ENCODE measurements around the gene ZCCHC12. TPM values are rescaled to one million over a fixed set of nuclear protein-coding genes. Genes with fewer than 3 reads are reported as not detected.
A peak's percentile ranks its signal among the peaks of the same experiment; 100 is the strongest.

Gene ZCCHC12
- total RNA-seq, 1 experiment from 2014 or later: 0.89 TPM

DNA sequence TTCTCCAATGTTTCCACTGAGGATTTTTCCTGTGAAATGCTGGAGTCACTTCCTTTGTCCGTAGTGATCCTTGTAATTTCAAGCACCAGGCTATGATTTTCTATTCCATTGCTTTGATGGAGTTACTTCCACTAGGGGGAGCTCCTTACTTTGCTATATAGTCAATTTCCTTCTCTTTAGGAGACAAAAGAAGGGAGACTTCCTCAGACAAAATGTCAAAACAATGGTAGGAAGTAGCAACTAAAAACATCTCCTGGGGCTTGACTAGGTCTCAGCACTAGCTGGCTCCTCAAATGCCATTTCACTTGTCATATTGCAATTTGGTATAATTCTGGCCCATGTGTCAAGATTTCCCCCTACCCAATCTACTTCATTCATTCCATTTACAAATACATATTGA lies 24.1 kb downstream of the ZCCHC12 start:
- DNase-seq (ENCODE audit: low read depth, low spot score) (peak; percentile 38), ATAC-seq (peak; percentile 65; the same call in 1 of the 2 replicates)
- intact Hi-C loops (cut with micrococcal nuclease): loop anchor here (1.0 to 5.0 kb wide), 4 partner anchors 160 to 420 kb away; no protein-coding TSS in a partner anchor
- H3K4me3 ChIP-seq (replicated peaks in 1 of 2; ENCODE audit: low read depth in 1 of 2, low read length in 2 of 2): no peak overlapping the region
- no peaks in the 10 kb centered on the region for H3K36me3 ChIP-seq (ENCODE audit: control insufficient read depth in 1 of 2, insufficient read depth in 2 of 2, low read length in 2 of 2)
- H3K9ac ChIP-seq (ENCODE audit: low read length): no peak overlapping the region
- ChIA-PET CTCF (interaction anchor here (0.6 to 4.9 kb wide), 6 partner anchors 8 to 285 kb away, joined by 3 to 39 read pairs (median 6); no protein-coding TSS in a partner anchor), POLR2A (no interaction called here), RAD21 (ENCODE audit: low non-redundant PET in 1 of 2, low total read pairs in 2 of 2, uncharacterized antibody in 2 of 2, unreplicated experiment in 2 of 2) (interaction anchor here in 1 of 2 experiments (0.5 kb wide), 1 partner anchor 219 kb away, joined by 3 read pairs; no protein-coding TSS in a partner anchor)
- H3K9me3 ChIP-seq (ENCODE audit: control insufficient read depth in 1 of 2, insufficient read depth in 1 of 2, low read depth in 1 of 2, low read length in 2 of 2): no peaks in the 10 kb centered on the region
- H3K9me2 ChIP-seq (ENCODE audit: insufficient read depth): no peaks in the 10 kb centered on the region
- no peaks in the 10 kb centered on the region for H3K4me1 ChIP-seq (ENCODE audit: control insufficient read depth in 1 of 2, insufficient read depth in 2 of 2, low read length in 2 of 2)
- no peak overlapping the region for H2AFZ ChIP-seq (ENCODE audit: low read depth, low read length, poor library complexity, severe bottlenecking)
- peak; percentile 77 for TF ChIP-seq RAD21 (IDR thresholded peaks at IDR 0.05; ENCODE audit: low read depth)
- no peak for TF ChIP-seq SIN3A (IDR thresholded peaks at IDR 0.05; ENCODE audit: low read depth)
- TF ChIP-seq, protein P1, sequence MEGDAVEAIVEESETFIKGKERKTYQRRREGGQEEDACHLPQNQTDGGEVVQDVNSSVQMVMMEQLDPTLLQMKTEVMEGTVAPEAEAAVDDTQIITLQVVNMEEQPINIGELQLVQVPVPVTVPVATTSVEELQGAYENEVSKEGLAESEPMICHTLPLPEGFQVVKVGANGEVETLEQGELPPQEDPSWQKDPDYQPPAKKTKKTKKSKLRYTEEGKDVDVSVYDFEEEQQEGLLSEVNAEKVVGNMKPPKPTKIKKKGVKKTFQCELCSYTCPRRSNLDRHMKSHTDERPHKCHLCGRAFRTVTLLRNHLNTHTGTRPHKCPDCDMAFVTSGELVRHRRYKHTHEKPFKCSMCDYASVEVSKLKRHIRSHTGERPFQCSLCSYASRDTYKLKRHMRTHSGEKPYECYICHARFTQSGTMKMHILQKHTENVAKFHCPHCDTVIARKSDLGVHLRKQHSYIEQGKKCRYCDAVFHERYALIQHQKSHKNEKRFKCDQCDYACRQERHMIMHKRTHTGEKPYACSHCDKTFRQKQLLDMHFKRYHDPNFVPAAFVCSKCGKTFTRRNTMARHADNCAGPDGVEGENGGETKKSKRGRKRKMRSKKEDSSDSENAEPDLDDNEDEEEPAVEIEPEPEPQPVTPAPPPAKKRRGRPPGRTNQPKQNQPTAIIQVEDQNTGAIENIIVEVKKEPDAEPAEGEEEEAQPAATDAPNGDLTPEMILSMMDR (IDR thresholded peaks at IDR 0.05 in 2 of 3, conservative IDR thresholded peaks at IDR 0.05 in 1 of 3; ENCODE audit: borderline replicate concordance in 1 of 3, insufficient read depth in 1 of 3, low read depth in 2 of 3, low read length in 2 of 3): peak; percentile 44 to 64 (median 58); a peak in 5 of 6 replicates
- no TSS peak for BruUV-seq (replicated peaks)
- H3K4me2 ChIP-seq (ENCODE audit: low read length): no peak overlapping the region
- H3K79me2 ChIP-seq (ENCODE audit: insufficient read depth, low read length): no peaks in the 10 kb centered on the region
- H3K27ac ChIP-seq (ENCODE audit: low read depth, low read length): no peak overlapping the region
- no peaks in the 10 kb centered on the region for H4K20me1 ChIP-seq (ENCODE audit: insufficient read depth)
- H3K27me3 ChIP-seq (ENCODE audit: insufficient read depth, low read length): no peaks in the 10 kb centered on the region

DNA sequence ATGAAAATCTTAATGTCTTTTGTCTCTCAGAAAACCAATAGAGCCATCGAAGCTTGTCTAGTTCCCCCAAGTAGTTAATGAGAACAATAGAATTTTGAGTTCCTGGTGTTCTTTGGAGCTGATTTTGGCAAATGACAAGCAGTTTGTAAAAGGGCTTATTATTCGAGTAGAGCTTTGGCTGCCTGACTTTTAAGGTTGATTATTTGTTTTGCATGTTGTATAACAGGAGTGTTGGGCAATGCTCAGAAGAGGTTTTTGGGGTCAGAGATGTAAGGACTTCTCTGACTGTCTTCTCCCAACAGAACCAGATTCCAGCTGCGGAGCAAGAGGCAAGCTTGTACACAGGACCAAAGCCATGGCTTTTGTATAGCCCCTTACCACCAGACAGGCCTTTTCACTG lies 30.0 kb downstream of the ZCCHC12 start:
- no peak overlapping the region for H3K4me2 ChIP-seq (ENCODE audit: low read length)
- no peaks in the 10 kb centered on the region for H3K36me3 ChIP-seq (ENCODE audit: control insufficient read depth in 1 of 2, insufficient read depth in 2 of 2, low read length in 2 of 2)
- H2AFZ ChIP-seq (ENCODE audit: low read depth, low read length, poor library complexity, severe bottlenecking): no peak overlapping the region
- no peaks in the 10 kb centered on the region for H3K9me3 ChIP-seq (ENCODE audit: control insufficient read depth in 1 of 2, insufficient read depth in 1 of 2, low read depth in 1 of 2, low read length in 2 of 2)
- no peaks in the 10 kb centered on the region for H4K20me1 ChIP-seq (ENCODE audit: insufficient read depth)
- H3K9ac ChIP-seq (ENCODE audit: low read length): no peak overlapping the region
- ATAC-seq (no peak), DNase-seq (ENCODE audit: low read depth, low spot score) (no peak)
- H3K4me3 ChIP-seq (replicated peaks in 1 of 2; ENCODE audit: low read depth in 1 of 2, low read length in 2 of 2): no peak overlapping the region
- ChIA-PET CTCF (no interaction called here), RAD21 (ENCODE audit: low non-redundant PET in 1 of 2, low total read pairs in 2 of 2, uncharacterized antibody in 2 of 2, unreplicated experiment in 2 of 2) (no interaction called here), POLR2A (no interaction called here)
- H3K4me1 ChIP-seq (ENCODE audit: control insufficient read depth in 1 of 2, insufficient read depth in 2 of 2, low read length in 2 of 2): no peaks in the 10 kb centered on the region
- H3K27ac ChIP-seq (ENCODE audit: low read depth, low read length): no peak overlapping the region
- no TSS peak for BruUV-seq (replicated peaks)
- H3K9me2 ChIP-seq (ENCODE audit: insufficient read depth): no peaks in the 10 kb centered on the region
- intact Hi-C loops (cut with micrococcal nuclease): no loop called here
- H3K79me2 ChIP-seq (ENCODE audit: insufficient read depth, low read length): no peaks in the 10 kb centered on the region
- H3K27me3 ChIP-seq (ENCODE audit: insufficient read depth, low read length): no peaks in the 10 kb centered on the region
- TF ChIP-seq EZH2phosphoT487 (IDR thresholded peaks at IDR 0.05; ENCODE audit: borderline replicate concordance): no peak
- no peak for TF ChIP-seq ELF1 (IDR thresholded peaks at IDR 0.05; ENCODE audit: borderline replicate concordance, low read depth)
- no peak for TF ChIP-seq SRF (IDR thresholded peaks at IDR 0.05; ENCODE audit: low read depth)
- no peak for TF ChIP-seq CBX3 (IDR thresholded peaks at IDR 0.05; ENCODE audit: low read depth)
- no peak for TF ChIP-seq JUND (IDR thresholded peaks at IDR 0.05)
- TF ChIP-seq, protein P2, sequence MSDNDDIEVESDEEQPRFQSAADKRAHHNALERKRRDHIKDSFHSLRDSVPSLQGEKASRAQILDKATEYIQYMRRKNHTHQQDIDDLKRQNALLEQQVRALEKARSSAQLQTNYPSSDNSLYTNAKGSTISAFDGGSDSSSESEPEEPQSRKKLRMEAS (IDR thresholded peaks at IDR 0.05): no peak
- TF ChIP-seq POLR2AphosphoS5 (IDR thresholded peaks at IDR 0.05; ENCODE audit: low read depth, low read length): no peak
- no peak for TF ChIP-seq SP1 (IDR thresholded peaks at IDR 0.05; ENCODE audit: low read depth)
- TF ChIP-seq, protein P3, sequence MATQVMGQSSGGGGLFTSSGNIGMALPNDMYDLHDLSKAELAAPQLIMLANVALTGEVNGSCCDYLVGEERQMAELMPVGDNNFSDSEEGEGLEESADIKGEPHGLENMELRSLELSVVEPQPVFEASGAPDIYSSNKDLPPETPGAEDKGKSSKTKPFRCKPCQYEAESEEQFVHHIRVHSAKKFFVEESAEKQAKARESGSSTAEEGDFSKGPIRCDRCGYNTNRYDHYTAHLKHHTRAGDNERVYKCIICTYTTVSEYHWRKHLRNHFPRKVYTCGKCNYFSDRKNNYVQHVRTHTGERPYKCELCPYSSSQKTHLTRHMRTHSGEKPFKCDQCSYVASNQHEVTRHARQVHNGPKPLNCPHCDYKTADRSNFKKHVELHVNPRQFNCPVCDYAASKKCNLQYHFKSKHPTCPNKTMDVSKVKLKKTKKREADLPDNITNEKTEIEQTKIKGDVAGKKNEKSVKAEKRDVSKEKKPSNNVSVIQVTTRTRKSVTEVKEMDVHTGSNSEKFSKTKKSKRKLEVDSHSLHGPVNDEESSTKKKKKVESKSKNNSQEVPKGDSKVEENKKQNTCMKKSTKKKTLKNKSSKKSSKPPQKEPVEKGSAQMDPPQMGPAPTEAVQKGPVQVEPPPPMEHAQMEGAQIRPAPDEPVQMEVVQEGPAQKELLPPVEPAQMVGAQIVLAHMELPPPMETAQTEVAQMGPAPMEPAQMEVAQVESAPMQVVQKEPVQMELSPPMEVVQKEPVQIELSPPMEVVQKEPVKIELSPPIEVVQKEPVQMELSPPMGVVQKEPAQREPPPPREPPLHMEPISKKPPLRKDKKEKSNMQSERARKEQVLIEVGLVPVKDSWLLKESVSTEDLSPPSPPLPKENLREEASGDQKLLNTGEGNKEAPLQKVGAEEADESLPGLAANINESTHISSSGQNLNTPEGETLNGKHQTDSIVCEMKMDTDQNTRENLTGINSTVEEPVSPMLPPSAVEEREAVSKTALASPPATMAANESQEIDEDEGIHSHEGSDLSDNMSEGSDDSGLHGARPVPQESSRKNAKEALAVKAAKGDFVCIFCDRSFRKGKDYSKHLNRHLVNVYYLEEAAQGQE (IDR thresholded peaks at IDR 0.05; ENCODE audit: low read depth): no peak
- TF ChIP-seq EGR1 (IDR thresholded peaks at IDR 0.05; ENCODE audit: low read depth): no peak
- TF ChIP-seq TCF7L2 (IDR thresholded peaks at IDR 0.05; ENCODE audit: borderline replicate concordance, extremely low read depth, insufficient read depth, insufficient read length): no peak
- TF ChIP-seq YY1 (IDR thresholded peaks at IDR 0.05; ENCODE audit: extremely low read depth, insufficient replicate concordance, low read depth, low read length): no peak
- no peak for TF ChIP-seq RAD21 (IDR thresholded peaks at IDR 0.05; ENCODE audit: low read depth)

Measured in HCT116 (cell line).